ENCODE data around the gene ZBTB43. TPM values are rescaled to one million over a fixed set of nuclear protein-coding genes. Genes with fewer than 3 reads are reported as not detected.

ZBTB43 gene
- total RNA-seq, 2 experiments from 2014 or later: 4.1 to 6.4 TPM

Other genes starting within 250 kb of the ZBTB43 start
- not detected in 2 replicates for gene LMX1B, start 191.1 kb upstream of the ZBTB43 start, total RNA-seq (2014; rRNA removed; shearing (Covaris generic))
- gene LMX1B, start 191.1 kb upstream of the ZBTB43 start, total RNA-seq (2022): not detected in 2 replicates
- 6.5 and 7.5 TPM in 2 replicates for gene ZBTB34, start 55.6 kb downstream of the ZBTB43 start, total RNA-seq (2014; rRNA removed; shearing (Covaris generic))
- 11.3 and 12.3 TPM in 2 replicates for gene ZBTB34, start 55.6 kb downstream of the ZBTB43 start, total RNA-seq (2022)
- 8.3 and 14.4 TPM in 2 replicates for gene RALGPS1, start 109.7 kb downstream of the ZBTB43 start, total RNA-seq (2014; rRNA removed; shearing (Covaris generic))
- gene RALGPS1, start 109.7 kb downstream of the ZBTB43 start, total RNA-seq (2022): 14.1 and 16.3 TPM in 2 replicates

Data from OCI-LY7 (cell line).